Astrocyte (in vitro differentiated cells and primary cell): ENCODE data around the gene ARID4B.

Experiments used
- EZH2 ChIP-seq: IDR thresholded peaks from 2 replicates; pipeline ENCODE4 v1.6.1; 2012; ENCODE audit warnings: mild to moderate bottlenecking, low read length, inconsistent platforms; ENCODE audit not compliant: insufficient read depth
- TF ChIP-seq, protein P1 (sequence below): IDR thresholded peaks from 2 replicates; pipeline ENCODE4 v1.5.1; 2011; ENCODE audit warnings: low read depth, mild to moderate bottlenecking, inconsistent platforms, low read length, moderate library complexity; ENCODE audit not compliant: insufficient read depth

DNA sequence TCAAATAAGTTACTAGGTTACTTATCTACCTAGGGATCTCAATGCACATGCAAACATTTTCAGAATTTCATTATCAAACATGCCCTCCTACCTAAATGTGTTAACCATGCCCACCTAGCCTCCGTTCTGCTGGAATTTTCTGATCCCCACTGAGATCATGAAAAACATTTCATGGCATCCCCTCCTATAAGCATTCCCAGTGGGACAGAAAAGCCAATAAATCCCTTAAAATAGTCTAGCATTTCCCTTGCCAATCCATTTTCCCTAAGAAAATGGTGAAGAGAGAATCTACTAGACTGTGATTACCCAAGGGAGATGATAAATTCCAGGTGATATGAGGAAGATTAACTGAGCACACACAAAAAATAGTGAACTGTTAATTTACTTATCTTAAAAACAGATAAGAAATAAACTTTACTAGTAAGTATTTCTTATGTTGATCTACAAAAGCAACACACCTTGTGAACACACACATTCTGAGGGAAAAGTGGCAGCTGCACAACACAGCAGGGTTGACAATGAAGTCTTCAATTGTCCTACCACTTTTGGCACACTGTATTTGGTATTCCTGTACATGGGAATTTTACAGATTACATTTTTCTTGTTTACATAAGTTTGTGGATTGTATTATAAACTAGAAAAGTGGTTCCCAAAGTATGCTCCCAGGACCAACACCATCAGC, 49.6 kb downstream of the ARID4B start:
- TF ChIP-seq, protein P1, sequence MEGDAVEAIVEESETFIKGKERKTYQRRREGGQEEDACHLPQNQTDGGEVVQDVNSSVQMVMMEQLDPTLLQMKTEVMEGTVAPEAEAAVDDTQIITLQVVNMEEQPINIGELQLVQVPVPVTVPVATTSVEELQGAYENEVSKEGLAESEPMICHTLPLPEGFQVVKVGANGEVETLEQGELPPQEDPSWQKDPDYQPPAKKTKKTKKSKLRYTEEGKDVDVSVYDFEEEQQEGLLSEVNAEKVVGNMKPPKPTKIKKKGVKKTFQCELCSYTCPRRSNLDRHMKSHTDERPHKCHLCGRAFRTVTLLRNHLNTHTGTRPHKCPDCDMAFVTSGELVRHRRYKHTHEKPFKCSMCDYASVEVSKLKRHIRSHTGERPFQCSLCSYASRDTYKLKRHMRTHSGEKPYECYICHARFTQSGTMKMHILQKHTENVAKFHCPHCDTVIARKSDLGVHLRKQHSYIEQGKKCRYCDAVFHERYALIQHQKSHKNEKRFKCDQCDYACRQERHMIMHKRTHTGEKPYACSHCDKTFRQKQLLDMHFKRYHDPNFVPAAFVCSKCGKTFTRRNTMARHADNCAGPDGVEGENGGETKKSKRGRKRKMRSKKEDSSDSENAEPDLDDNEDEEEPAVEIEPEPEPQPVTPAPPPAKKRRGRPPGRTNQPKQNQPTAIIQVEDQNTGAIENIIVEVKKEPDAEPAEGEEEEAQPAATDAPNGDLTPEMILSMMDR, result no peak
- no peak for TF ChIP-seq EZH2
